ENCODE results near the gene ZIM2. TPM values are rescaled to one million over a fixed set of nuclear protein-coding genes. Genes with fewer than 3 reads are reported as not detected.
"Not testable (repeated sequence)": the region's sequence is repeated elsewhere in the genome, so short reads cannot be mapped to it uniquely, and the experiment has no call there.

Gene ZIM2
- total RNA-seq, 4 donors from 2014 or later = 0.36 to 0.88 TPM; not detected in 2

- no peak for TF ChIP-seq CTCF (IDR thresholded peaks at IDR 0.05)
- no peak for DNase-seq (ENCODE audit: low spot score)
Observed at GRCh38 chr19:56874530-56874929, 34.0 kb upstream of the ZIM2 start.

GRCh38 chr19:56873493-56873892 is 33.0 kb upstream of the ZIM2 start:
- no peak for ATAC-seq (ENCODE audit: low FRiP score)
- TF ChIP-seq CTCF (IDR thresholded peaks at IDR 0.05) = no peak
- no peak for DNase-seq (ENCODE audit: low spot score)

More at GRCh38 chr19:56874530-56874929, 34.0 kb upstream of the ZIM2 start:
- no peak for ATAC-seq (ENCODE audit: low FRiP score)

- no peak for ATAC-seq (ENCODE audit: low FRiP score)
- no peak for TF ChIP-seq CTCF (IDR thresholded peaks at IDR 0.05)
- DNase-seq (ENCODE audit: low spot score) = no peak
Observed at GRCh38 chr19:56869886-56870285, 29.4 kb upstream of the ZIM2 start.

- no peak for TF ChIP-seq CTCF (IDR thresholded peaks at IDR 0.05)
- no peak for DNase-seq (ENCODE audit: low spot score)
- ATAC-seq (ENCODE audit: low FRiP score) = no peak
Observed at GRCh38 chr19:56868446-56868845, 27.9 kb upstream of the ZIM2 start.

- ATAC-seq (ENCODE audit: low FRiP score) = no peak
- TF ChIP-seq CTCF (IDR thresholded peaks at IDR 0.05) = no peak
- no peak for DNase-seq (ENCODE audit: low spot score)
Observed at GRCh38 chr19:56866538-56866937, 26.0 kb upstream of the ZIM2 start.

GRCh38 chr19:56864443-56865125 is 24.1 kb upstream of the ZIM2 start:
- no peak for DNase-seq (ENCODE audit: low spot score)
- no peak for TF ChIP-seq CTCF (IDR thresholded peaks at IDR 0.05)
- no peak for ATAC-seq (ENCODE audit: low FRiP score)

GRCh38 chr19:56862741-56863140 is 22.2 kb upstream of the ZIM2 start:
- TF ChIP-seq CTCF (IDR thresholded peaks at IDR 0.05) = no peak
- no peak for DNase-seq (ENCODE audit: low spot score)
- no peak for ATAC-seq (ENCODE audit: low FRiP score)

- DNase-seq (ENCODE audit: low spot score); ATAC-seq (ENCODE audit: low FRiP score): not testable (repeated sequence)
Observed at GRCh38 chr19:56860409-56860808, 19.9 kb upstream of the ZIM2 start.

All from omental fat pad (tissue), 4 donors.